GM12892 (cell line): Measurements from ENCODE around the gene KIAA1549.

ENCODE experiments used
- POLR2A ChIP-seq: IDR thresholded peaks from 2 replicates; pipeline ENCODE4 v1.6.1; 2011; ENCODE audit warnings: low read depth, low read length, control low read depth
- POLR2AphosphoS5 ChIP-seq: IDR thresholded peaks from 2 replicates; pipeline ENCODE4 v1.6.1; 2011; ENCODE audit warnings: low read depth, low read length, control low read depth
- TAF1 ChIP-seq: IDR thresholded peaks from 2 replicates; pipeline ENCODE4 v1.6.1; 2011; ENCODE audit warnings: low read depth, mild to moderate bottlenecking, control low read depth, low read length, borderline replicate concordance

DNA sequence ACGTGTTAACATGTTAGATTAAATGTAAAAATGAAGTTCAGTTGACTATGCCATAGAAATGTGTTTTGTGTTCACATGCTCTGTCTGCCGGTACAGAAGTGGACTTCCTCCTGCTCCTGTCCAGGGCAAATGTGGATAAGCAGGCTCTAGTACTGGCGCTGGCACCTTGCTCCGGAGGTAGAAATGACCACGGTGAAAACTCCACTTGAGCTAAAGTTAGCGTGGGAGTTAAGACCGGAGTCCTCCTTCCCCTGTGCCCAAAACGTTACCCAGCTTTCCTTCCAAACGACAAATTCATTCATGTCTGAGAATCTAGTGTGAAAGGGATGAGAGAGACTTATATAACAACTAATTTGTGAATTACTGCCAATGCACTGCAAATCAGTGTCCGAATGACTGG, 148.2 kb downstream of the KIAA1549 start:
- TF ChIP-seq TAF1 = no peak
- TF ChIP-seq POLR2A = no peak
- TF ChIP-seq POLR2AphosphoS5 = no peak
